ENCODE measurements around the gene KIN.

DNA sequence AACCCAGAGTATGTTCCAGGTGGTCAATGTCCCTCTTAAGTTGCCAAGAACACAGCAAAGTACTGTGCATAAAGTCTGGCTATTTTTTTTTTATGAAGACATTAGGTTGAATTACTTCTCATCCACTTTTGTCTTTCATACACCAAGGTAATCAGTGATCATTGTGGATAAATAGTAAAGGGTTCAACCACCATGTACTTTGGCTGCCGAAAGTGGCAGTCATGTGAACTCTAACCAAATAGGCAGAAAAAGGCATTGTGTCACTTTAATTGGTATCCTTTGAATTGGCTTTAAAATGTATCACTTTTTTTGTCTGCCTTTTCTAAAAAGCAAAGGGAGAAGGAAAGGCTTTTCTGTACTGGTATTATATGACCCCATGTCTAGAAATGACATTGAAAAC is 77.3 kb downstream of the KIN start:
- no peak for TF ChIP-seq CTCF (IDR thresholded peaks at IDR 0.05)
- TF ChIP-seq EP300 (IDR thresholded peaks at IDR 0.05) = no peak

All from gastroesophageal sphincter (tissue), 3 donors.